GM10266 (cell line): ENCODE data around the gene RSPH6A.

Source experiments
- DNase-seq: peaks from one replicate; pipeline ENCODE4 v3.0.0; 2012; ENCODE audit errors: extremely low spot score
- TF ChIP-seq, protein P1 (sequence below): IDR thresholded peaks from 2 replicates; pipeline ENCODE4 v1.5.1; 2012; ENCODE audit warnings: mild to moderate bottlenecking, low read depth; ENCODE audit not compliant: control insufficient read depth, insufficient read depth; ENCODE audit errors: missing control alignments

The RSPH6A gene

DNA sequence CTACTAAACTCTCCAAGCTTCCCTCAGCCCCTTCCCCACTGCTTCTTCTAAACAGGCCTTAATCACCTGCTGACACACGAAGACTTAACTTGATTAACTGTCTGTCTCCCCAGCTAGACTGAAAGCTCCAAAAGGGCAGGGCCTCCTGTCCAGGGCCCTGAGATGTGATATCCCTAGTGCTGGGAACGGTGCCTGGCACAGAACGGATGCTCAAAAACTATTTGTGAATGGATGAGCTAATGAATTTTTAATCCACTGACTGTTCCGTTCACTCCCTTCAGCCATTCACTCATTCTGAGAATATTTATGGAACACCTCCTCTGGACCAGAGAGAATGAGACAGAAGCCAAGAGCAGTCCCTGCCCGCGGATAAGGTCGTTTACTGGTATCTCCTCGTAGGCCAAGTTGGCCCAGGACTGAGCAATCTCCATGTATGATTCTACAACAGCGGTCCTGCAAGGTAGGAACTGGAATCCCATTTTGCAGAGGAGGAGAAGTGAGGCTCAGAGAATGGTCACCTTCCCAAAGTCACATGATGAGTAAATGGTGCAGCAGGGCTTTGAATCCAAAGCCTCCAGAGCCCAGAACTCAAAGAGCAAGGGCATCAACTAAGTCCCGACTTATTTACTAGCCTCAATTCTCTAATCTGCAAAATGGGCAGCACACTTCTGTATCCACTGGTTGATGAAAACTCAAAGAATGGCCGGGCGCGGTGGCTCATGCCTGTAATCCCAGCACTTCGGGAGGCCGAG, 25.9 kb downstream of the RSPH6A start:
- DNase-seq, result no peak
- TF ChIP-seq, protein P1, sequence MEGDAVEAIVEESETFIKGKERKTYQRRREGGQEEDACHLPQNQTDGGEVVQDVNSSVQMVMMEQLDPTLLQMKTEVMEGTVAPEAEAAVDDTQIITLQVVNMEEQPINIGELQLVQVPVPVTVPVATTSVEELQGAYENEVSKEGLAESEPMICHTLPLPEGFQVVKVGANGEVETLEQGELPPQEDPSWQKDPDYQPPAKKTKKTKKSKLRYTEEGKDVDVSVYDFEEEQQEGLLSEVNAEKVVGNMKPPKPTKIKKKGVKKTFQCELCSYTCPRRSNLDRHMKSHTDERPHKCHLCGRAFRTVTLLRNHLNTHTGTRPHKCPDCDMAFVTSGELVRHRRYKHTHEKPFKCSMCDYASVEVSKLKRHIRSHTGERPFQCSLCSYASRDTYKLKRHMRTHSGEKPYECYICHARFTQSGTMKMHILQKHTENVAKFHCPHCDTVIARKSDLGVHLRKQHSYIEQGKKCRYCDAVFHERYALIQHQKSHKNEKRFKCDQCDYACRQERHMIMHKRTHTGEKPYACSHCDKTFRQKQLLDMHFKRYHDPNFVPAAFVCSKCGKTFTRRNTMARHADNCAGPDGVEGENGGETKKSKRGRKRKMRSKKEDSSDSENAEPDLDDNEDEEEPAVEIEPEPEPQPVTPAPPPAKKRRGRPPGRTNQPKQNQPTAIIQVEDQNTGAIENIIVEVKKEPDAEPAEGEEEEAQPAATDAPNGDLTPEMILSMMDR, result no peak

DNA sequence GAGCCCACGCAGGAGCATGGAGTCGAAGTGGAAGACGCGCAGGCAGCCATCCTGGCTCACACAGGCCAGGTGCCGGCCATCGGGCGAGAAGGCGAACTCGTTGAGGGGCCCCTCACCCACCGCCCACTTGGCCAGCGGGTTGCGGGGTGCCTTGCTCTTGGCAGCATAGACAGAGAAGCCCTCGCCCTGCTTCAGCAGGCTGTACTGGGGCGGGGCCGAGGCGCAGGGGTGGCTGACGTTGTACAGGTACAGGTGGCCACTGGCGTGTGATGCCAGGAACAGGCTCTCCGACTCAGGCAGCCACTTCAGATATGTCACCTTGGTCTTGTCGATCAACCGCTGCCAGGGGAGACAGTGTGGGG, 28.6 kb downstream of the RSPH6A start:
- DNase-seq, result no peak

DNA sequence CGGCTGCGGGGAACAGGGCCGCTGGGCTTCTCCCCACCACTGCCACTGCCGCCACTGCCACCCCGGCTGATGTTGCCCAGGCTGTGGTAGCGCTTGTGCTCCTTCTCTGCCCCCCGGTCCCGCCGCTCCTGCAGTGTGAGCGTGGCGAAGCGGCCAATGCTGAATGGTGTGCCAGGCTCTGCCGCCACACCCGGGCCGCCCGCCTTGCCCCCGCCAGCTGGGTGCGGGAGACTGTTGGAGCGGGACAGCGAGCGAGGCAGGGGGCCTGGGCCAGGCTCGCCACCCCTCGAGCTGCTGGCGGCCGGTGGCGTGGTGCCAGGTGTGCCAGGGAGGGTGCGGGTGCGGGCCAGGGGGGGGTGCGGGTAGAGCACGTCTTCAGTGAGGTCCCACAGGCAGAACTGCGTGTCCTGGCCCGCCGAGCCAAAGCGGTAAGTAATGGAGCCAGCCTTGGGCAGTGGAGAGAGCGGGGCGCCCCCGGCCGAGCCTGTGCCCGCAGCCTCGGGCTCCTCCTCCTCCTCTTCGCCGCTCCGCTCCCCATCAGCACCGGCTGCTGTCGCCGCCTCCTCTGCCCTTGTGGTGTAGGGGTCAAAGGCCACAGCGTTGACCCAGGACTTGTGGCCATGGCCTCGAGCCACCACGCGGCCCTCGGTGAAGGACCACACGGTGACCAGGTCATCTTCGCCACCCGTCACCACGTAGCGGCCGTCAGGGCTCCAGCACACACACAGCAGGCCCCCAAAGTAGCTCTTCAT, 29.2 kb downstream of the RSPH6A start:
- DNase-seq, result no peak

More for the DNA sequence above, 28.6 kb downstream of the RSPH6A start:
- TF ChIP-seq, protein P1, result no peak

DNA sequence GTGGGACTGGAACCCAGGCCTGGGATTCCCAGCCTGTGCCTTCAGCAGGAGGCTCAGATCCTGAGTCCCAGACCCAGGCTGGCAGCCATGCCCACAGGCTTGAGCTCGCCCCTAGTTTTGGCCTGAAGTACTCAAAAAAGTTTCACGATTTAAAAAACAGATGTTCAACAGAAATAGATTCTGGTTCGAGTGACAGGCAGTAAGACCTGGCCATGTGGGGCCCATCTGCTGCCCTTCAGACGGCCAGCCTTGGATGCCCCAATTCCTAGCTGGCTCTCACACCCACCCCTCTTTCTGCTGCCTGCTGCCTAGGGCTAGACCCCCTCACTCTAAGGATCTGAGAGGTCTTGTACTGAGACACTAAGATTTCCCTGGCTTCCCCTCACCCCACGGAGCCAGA, 30.0 kb downstream of the RSPH6A start:
- TF ChIP-seq, protein P1, result no peak
- DNase-seq, result no peak

More for the DNA sequence above, 29.2 kb downstream of the RSPH6A start:
- TF ChIP-seq, protein P1, result no peak

DNA sequence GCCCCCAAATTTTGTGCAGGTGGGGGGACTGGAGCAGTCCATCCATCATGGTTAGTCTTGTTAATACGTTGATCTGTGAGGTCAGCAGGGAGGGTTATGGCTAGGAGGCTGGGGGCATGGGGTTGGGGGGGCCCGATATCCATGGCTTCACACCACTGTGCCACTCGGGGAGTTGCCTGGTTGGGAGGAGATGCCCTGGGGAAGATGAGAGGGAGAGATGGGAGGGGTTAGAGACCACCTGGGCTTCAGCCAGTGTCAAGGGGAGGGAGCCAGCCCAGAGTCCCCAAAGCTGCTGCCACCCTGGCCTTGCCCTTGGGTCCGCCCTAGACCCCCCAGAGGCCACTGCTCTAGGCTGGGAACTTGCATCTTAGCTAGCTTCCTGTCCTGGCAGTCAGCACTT, 31.0 kb downstream of the RSPH6A start:
- no peak for DNase-seq
- TF ChIP-seq, protein P1, result no peak

DNA sequence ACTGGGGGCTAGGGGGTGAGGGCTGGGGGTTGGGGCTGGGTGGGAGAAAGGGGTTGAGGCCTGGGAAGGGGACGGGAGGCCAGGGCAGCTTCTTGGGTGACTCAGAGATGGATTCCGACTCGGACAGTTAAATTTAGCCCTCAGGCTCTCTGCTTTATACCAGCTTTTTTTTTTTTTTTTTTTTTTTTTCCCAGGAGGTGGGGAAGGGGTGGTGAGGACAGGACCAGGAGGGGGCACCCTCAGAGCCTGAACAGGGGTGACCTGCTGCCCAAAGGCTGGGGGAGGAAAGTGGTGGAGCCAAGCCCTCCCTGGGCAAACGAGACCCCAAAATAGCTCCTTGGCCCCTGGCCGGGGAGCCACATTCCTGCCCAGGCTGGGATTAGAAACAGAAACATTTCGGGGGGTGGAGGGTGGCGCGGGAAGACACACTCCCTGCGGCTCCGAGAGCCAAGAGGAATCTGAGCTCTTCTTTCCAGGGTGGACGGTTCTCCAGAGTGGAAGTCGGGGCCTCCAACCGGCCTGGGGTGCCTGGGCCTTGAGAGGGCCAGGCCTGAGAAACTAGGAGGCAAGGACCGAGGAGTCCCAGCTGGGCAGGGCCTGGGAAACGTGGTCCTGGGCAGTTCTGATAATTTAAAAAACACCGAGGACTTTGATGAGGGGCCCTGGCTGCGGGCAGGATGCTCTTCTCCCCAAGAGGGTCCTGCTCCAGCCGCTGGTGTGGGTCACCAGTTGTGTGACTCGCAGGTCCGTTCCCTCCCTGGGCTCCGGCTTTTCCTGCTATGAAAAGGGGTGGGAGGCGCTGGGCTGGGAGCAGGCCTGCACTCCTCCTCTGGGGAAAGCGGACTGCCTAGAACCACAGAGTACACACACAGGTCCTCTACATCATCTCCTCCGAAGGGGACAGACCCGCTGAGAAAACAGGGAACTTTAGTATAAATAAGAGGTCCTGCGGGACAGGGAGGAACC, 32.0 kb downstream of the RSPH6A start:
- TF ChIP-seq, protein P1, result no peak
- no peak for DNase-seq
